GM18870 (cell line): ENCODE data around the gene PREX1.

Experiments used
- ATAC-seq: cut with Tn5 transposase; IDR thresholded peaks from one replicate; pipeline ENCODE4 v1.9.1; 2021; ENCODE audit warnings: moderate library complexity; ENCODE audit not compliant: unreplicated experiment

The PREX1 gene

DNA sequence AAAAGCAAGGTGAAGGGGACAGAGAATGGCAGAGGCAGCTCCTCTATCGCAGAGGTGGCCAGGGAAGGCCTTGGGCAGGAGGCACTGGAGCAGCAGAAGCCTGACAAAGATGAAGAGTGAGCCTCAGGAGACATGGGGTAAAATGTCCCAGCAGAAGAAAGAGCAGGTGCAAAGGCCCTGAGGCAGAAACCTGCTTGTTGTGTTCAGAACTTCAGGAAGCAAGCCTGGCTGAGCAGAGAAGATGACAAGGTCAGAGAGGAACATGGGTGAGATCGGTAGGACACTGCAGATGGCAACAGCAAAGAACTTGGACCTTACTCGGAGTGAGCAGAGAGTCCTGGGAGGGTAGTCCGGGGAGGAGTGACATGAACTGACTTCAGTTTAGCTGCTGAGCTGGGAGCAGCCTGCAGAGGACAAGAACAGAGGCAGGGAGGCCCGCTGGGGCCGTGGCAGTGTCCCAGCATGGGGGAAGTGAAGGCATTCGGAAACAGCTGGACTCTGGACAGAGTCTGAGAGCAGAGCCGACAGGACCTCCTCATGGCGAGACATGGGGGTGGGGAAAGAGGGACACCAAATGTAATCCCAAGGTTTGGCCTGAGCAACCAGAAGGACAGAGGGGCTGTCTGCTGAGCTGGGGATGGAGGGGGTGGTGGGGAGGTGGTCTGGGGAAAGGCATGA lies 106.3 kb downstream of the PREX1 start:
- no peak for ATAC-seq

DNA sequence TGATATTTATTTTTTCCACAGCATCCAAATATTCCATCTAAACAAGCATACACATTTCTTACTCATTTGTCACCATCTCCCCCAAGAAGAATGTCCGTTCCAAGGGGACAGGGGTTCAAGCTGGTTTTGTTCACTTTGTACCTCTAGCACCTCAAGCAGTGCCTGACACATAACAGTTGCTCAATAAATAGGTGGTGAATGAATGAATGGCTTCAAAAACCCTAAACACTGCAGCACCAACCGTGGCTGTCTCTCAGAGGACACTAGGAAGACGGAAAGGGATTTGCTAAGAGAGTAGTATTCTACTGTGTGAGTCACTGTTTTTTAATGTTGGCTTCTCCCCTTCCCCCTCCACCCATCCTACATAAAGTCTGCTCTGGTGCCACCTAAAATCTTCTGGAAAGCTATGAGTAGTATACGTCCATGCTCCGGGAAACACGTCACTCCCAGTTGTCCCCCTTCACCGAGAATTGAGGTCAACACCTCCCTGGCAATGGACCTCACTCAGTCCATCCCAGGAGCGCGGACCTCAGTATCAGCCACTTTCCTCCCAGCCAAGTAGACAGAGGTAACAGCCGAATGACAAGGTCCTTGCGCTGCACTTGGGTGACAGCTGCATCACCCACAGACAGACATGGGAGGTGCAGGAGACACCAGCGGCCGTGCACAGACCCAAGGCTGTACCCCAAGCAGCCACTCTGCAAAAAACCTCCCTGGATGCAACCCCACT lies 107.4 kb downstream of the PREX1 start:
- no peak for ATAC-seq

DNA sequence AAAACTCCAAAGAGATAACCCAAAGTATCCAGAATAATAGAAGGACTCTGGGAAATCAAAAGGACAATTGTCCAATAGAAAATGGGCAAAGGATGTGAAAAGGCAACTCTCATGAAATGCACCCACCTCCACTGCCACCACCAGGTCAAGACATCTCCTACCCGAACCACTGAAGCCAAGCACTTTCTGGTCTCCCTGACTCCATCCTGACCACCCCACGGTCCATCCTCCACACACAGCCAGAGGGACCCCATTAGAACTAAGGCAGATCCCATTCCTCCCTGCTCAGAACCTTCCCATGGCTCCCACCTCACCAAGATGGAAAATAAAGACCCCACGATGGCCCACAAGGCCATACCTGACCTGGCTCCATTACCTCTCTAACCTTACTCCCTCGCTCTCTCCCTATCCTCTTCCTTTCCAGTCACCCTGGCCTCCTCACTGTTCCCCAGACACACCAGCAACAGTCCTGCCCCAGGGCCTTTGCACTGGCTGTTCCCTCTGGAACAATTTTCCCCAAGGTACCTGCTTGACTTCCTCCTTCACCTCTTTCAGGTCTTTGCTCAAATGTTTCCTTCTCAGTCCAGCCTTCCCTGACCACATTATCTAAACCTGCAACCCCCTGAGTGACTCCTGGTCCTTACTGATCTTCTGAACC lies 108.1 kb downstream of the PREX1 start:
- ATAC-seq = no peak

DNA sequence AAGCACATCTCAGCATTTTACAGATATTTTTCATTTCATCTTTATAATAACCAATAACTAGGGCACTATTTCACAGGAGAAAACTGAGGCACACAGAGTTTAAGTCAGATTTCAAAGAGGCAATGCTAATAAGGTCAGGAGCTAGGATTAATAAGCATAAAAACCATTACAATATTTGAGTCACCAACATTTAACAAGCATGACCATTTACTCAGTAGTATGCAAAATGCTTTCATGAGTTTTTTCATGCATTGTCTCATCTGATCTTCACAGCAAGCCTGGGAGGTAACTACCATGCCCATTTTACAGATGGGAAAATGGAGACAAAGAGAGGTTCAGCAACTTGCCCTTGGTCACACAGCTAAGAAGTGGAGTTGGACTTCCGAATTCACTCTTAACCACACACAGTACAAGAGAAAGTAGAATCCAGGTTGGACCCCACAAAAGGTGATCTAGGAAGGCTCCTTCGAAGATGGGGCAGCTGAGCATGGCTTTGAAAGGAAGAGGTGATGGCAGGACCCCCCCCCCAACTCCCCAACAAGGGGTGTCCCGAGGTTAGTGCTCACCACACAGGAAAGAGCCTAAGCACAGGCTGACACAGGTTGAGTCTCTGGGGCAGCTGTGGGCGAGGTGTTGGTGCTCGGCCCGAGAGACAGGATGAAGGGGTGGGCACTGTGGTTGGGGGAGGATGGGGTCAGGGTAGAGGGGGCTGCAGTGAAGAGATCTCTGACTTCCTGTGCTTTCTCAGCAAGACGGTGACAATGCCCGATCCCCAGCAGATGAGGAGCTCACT lies 108.8 kb downstream of the PREX1 start:
- no peak for ATAC-seq

DNA sequence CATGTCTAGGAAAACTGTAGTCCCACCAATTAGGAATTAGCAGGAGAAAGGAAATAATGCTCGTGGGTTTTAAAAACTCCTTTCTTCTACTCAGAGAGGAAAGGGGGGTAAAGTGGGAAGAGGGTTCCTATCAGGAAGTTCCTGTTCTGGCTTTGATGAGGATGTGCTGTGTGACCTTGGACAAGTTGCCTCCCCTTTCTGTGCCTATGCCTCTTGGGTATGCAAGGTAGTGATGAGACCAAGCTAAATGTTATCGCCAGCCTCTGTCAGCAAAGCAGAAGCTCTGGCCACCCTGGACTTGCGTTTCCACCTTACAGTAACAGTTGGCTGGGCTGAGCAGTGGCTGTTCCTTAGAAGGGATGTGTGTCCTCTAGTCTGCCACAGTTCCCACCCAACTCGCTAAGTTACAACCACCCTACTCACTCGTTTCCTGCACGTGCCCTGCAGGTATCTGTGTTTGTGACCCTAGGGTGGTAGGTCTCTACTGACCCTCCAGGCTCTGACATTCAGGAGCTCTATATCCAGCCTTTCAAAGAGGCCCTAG lies 110.0 kb downstream of the PREX1 start:
- ATAC-seq = no peak

DNA sequence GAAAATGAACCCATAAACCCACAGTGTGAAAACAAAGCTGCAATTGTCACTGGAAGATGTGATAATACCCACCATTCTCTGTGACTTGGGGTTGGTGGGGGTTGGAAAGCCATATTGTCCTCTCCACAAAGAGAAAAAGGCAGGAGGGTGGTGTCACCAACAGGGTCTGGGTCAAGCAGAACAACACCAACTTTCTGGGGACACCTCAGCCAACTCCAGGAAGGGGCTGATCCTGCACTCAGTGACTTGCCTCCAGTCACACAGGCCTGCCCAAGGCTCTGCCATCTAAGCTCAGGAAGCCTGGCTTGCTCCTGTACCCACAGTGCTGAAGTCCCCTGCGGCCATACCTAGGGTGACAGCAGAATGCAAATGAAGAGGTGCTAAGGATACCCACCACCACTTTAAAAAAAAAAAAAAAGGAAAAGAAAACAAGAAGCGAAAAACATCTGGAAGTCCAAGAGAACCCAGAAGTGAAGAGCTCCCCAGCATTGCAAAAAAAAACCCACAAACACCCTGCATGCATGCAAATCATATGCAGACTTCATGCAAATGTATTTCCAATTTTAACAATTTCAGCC lies 110.6 kb downstream of the PREX1 start:
- no peak for ATAC-seq

DNA sequence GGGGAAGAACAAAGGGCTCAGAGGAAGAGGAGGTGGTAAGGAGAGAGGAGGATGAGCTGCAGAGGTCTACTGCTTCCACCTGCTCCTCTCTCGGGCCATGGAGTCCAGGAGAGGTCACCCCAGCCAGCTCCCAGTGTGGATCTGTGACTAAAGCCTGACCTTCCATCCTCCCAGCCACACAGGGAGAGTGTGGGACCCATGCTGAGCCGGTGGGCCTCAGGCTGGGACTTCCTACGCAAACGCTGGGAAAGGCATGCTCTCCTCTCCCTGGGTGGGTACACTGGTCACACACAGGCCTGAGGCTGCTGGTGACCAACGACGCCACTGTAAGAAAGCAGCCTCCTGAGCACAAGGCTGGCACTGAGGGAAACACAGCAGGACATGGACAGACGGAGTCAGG lies 111.3 kb downstream of the PREX1 start:
- ATAC-seq = no peak

DNA sequence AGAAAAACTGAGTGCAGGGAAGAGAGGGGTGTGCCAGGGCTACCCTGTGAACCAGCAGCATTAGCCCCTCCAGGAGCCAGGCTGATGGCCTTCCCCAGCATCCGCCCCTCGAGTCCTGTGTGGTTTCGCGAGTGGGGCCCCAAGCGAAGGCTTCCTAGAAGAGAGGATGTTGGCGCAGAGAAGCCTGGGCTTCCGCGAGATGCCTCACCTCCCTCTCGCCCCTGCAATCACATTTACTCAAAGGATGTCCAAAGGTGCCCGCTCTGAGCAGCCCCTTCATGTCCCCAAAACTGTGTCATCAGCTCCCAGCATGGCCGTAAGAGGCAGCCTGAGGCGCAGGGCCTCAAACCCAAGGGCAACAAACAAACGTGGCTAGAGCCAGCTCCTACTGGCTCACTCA lies 111.7 kb downstream of the PREX1 start:
- ATAC-seq = no peak

DNA sequence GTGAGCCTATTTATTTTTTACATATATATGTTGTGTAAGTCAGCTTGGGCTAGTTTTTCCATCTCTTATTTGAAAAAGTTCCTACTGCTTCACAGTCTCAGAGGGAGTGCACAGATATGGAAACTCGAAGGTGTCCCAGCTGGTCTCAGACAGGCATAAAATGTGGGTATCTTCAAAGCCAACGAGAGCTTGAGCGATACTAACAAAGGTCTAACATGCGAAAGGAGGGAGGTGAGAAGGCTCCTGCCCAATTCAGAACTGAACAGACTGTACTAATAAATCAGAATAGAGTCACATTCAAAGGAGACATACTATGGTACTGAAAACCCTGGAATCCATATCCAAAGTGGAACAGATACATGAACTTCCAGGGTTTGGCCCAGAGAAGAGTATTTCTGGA lies 113.0 kb downstream of the PREX1 start:
- no peak for ATAC-seq

DNA sequence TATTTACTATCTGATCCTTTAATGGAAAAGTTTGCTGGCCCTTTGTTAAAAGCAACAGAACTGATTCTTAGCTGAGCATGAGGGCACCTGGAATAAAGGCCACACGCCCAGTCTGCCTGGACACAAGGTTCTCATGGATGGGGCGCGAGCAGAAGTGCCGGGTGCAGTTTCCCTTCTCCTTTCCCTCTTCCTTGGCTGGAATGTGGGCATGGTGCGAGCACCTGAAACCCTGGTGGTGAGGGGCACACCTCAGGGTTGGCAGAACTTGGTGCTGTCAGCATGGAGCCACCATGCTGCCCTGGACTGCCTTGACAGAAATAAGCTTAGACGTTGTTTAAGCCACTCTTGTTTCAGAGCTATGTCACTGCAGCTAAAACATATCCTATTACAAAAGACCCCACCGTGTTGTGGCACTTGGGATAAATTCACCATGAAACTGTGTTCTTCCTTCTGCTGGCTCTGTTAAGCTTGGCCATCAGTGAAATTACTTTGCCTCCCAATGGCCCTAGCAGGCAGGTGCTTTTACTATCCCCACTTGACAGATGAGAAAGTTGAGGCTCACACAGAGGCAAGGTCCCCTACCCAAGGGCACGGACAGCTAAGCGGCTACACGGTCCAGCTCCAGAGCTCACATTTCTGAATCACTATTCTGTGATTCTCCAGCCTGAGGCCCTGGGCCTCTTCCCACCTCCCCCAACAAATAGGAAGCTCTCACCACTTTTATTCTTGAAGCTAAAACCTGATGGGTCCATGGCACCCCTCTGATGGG lies 115.9 kb downstream of the PREX1 start:
- ATAC-seq = no peak

DNA sequence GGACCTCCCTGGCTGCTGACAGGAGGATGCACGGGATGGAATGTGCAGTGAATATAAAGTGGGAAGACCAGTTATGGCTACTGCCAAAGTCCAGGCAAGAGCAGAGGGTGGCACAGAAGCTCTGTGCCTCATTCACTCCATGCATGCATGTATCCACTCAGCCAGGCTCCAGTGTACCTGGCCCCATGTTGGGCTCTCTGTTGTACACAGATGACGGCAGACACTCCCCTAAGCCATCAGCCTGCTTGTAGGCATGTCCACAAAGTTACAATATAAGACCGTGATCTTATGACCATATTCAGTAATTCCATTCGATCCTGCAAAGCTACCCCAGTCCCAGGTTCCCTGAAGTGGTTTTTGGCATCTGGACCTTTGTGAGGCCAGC lies 116.8 kb downstream of the PREX1 start:
- ATAC-seq = no peak

DNA sequence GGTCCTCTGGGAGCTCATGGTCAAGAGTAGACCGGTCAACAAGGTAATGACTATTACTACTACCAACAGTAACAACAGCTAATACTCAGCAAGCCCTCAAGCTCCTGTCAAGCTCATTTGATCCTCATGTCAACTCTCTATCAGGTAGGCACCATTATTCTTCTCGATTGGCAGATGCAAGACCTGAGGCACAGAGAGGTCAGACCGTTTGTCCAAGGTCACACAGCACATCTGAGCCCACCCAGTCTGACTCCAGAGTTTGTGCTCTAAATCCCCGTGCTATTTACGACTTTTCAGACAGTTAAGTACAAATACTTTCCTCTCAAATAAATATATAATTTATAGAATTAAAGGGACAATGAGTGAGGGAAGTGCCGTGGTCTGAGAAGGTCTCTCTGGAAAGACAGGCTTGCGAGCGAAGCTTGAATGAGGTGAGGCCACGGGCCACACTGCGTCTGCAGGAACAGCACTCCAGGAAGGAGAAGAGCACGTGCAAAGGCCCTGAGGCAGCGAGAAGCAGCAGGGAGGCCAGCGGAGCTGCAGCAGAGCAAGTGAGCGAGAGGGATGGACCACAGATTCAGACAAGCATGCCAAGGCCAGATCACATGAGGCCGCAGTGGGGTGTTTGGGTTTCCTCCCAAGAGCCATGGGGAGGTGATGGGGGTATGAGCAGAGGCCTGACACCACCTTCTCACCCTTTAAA lies 117.3 kb downstream of the PREX1 start:
- ATAC-seq = no peak

DNA sequence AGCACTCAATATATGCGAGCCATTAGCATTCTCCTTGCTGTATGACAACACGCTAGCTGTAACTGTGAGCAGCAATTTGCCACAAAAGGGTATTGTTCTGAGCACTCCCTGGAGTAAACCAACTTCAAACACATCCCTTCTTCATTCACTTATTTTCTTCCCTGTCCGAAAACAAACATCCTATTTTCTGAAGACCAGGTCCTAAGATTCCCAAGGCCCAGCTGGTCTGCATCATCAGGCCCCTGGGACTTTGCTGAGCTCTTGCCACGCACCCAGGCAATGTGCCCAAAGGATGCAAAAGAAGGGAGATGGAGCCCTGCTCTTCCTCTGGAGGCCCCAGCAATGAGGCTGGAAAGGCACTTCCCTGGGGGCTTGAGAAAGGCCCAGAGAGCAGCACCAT lies 118.1 kb downstream of the PREX1 start:
- no peak for ATAC-seq

DNA sequence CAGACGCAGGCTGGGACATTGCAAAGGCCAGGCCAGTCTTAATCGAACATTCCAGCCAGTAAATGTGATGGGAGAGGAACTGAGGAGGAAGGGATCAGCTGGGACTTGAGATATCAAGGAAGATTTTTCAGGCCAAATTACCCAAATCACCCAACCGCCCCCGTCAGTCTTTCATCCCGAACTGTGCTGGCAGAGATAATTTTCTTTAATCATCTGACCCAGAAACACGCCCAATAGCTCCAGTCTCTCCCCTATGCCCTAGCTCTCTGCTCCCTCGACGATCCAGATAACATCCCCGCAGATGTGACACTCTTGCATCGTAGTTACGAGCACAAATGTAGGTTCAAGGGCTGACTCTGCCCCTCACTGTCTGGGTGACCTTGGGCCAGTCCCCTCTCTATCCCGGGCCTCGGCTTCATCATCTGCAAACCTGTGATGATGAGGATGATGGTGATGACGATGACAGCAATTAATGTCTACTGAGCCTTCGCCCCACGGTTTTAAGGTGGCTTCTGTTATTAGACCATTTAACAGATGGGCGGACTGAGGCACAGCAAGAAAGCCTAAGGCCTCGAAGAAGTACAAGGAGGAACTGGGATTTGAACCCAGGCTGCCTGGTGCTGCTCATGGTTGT lies 118.6 kb downstream of the PREX1 start:
- ATAC-seq = no peak

DNA sequence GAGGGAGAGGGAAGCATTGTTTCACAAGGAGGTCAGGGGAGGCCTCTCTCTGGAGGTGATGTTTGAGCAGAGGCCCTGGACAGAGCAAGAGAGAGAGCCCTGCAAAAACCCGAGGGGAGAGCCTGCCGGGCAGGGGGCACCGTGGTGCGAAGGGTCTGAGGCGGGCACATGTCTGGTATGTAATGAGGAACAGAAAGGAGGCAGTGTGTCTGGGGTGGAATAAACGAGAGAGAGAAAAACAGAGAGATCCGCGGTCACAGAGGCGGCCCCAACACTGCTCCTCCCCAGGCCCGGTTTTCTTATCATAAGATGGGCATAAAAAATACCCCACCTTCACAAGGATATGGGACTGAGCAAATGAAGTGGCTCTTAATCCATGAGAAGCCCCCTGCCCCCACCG lies 119.2 kb downstream of the PREX1 start:
- no peak for ATAC-seq

DNA sequence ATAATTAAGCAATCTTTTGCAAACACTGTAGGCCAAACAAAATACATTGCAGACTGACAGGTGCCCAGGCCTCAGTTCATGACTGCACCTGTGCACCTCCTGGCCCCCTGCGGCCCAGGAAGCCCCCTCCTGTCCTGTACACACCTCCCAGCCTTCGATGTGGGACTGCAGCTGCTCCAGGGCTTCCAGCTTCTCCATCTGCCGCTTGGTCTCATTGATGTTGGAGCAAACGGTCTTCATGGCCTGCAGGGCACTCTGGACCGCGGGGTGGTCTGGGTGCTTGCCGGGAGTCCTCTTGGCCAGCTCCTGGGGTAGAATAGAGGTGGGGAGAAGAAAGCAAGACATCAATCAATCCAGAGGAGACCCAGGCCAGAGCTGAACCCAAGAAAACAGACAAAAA lies 119.7 kb downstream of the PREX1 start:
- ATAC-seq = no peak

DNA sequence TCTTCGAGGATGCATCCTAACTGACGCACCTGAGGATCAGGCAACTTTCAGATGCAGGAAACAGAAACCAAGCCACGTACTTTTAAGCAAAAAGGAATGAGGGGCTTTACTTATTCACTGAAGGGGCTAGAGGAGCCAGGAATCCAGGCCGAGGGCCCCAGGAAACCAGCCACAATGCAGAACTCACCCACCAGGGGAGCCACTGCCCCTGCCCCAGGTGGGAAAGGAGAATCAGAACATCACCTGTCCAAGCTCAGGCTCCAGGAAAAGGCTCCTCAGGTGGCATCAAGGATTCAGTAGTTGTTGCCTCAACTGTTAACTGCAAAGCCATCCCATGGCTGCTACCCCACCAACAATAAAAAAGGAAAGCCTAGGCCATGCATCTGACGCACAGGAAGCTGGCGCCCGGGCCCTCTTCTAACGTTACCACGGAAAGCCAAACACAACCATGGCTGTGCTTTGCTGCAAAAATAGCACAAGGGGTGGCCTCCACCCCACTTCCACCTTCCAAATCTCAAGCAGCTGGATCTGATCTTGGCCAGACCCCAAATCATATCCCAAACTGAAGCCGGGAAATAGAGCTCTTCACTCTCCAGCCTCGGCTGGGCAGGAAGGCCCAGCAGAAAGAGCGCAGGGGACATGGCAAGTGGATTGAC lies 121.0 kb downstream of the PREX1 start:
- no peak for ATAC-seq

DNA sequence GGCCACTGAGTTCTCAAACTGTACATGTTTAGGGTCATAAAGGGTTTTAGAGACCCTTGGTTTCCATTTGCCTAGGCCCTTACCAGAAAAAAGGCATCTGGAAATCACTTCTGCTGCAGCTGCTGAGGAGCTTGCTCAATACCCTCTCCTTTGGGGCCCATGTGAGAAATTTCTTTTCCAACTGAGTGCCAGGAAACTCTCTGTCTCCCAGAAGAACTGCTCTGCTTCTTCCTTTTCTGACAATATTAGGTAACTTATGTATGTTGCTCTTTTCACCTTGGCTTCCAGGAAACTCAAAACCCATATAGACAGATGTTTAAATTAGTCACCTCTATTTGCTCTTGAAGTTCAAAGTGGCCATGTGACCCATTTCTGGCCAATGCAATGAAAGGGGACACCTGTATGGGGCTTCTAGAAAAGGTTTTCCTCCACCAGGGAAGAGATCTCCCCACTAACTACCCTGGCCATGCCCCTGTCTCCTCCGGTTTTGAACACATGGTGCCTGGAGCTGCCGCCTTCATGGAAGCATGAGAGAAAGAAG lies 121.6 kb downstream of the PREX1 start:
- ATAC-seq = no peak
